ENCODE results near the gene EPHX1.
"Not testable (repeated sequence)": the region's sequence is repeated elsewhere in the genome, so short reads cannot be mapped to it uniquely, and the experiment has no call there.

Gene EPHX1

GRCh38 chr1:225778337-225778669 lies 31.6 kb upstream of the EPHX1 start:
- peak overlapping the region; percentile 56 for H3K4me3 ChIP-seq (replicated peaks; ENCODE audit: low read depth, low read length)
- no peak for TF ChIP-seq CTCF (IDR thresholded peaks at IDR 0.05; ENCODE audit: low read depth, low read length, missing control alignments)
- DNase-seq (ENCODE audit: extremely low read depth, low read depth): no peak

DNA sequence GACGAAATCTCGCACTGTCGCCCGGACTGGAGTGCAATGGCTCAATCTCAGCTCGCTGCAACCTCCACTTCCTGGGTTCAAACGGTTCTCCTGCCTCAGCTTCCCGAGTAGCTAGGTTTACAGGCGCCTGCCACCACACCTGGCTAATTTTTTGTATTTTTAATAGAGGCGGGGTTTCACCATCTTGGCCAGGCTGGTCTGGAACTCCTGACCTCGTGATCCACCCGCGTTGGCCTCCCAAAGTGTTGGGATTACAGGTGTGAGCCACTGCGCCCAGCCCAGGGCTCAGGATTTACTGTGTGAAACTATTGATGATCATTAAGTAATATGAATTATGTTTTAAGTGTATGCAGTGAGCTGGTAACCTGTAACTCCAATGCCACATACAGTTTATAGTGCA lies 30.8 kb upstream of the EPHX1 start:
- DNase-seq (ENCODE audit: extremely low read depth, low read depth): not testable (repeated sequence)
- H3K4me3 ChIP-seq (replicated peaks; ENCODE audit: low read depth, low read length): peak overlapping the region; percentile 56

GRCh38 chr1:225780134-225780533 lies 29.8 kb upstream of the EPHX1 start:
- no peak for TF ChIP-seq CTCF (IDR thresholded peaks at IDR 0.05; ENCODE audit: low read depth, low read length, missing control alignments)
- peak overlapping the region; percentile 56 for H3K4me3 ChIP-seq (replicated peaks; ENCODE audit: low read depth, low read length)

GRCh38 chr1:225780630-225781029 lies 29.3 kb upstream of the EPHX1 start:
- no peak for DNase-seq (ENCODE audit: extremely low read depth, low read depth)
- no peak overlapping the region for H3K4me3 ChIP-seq (replicated peaks; ENCODE audit: low read depth, low read length)
- TF ChIP-seq CTCF (IDR thresholded peaks at IDR 0.05; ENCODE audit: low read depth, low read length, missing control alignments): no peak

More at GRCh38 chr1:225780134-225780533, 29.8 kb upstream of the EPHX1 start:
- no peak for DNase-seq (ENCODE audit: extremely low read depth, low read depth)

DNA sequence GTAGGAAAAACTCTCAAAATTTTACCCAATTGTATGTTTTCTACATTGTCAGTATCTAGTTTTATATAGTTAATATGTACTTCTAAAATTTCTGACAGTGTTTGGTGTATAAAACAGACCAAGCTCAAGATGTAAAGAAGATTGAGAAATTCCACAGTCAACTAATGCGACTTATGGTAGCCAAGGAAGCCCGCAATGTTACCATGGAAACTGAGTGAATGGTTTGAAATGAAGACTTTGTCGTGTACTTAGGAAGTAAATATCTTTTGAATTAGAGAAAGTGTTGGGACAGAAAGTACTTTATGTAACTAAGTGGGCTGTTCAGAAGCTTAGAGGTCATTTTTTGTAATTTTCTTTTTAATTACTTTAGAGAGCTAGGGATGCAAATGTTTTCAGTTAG lies 20.8 kb upstream of the EPHX1 start:
- not testable (repeated sequence) for H3K4me3 ChIP-seq (replicated peaks; ENCODE audit: low read depth, low read length)

GRCh38 chr1:225794954-225795353 lies 15.0 kb upstream of the EPHX1 start:
- TF ChIP-seq CTCF (IDR thresholded peaks at IDR 0.05; ENCODE audit: low read depth, low read length, missing control alignments): no peak
- H3K4me3 ChIP-seq (replicated peaks; ENCODE audit: low read depth, low read length): no peak overlapping the region
- DNase-seq (ENCODE audit: extremely low read depth, low read depth): no peak

More for the DNA sequence above, 20.8 kb upstream of the EPHX1 start:
- not testable (repeated sequence) for DNase-seq (ENCODE audit: extremely low read depth, low read depth)

GRCh38 chr1:225796097-225796496 lies 13.8 kb upstream of the EPHX1 start:
- DNase-seq (ENCODE audit: extremely low read depth, low read depth); H3K4me3 ChIP-seq (replicated peaks; ENCODE audit: low read depth, low read length): not testable (repeated sequence)

GRCh38 chr1:225801146-225801545 lies 8.8 kb upstream of the EPHX1 start:
- not testable (repeated sequence) for H3K4me3 ChIP-seq (replicated peaks; ENCODE audit: low read depth, low read length); DNase-seq (ENCODE audit: extremely low read depth, low read depth)

DNA sequence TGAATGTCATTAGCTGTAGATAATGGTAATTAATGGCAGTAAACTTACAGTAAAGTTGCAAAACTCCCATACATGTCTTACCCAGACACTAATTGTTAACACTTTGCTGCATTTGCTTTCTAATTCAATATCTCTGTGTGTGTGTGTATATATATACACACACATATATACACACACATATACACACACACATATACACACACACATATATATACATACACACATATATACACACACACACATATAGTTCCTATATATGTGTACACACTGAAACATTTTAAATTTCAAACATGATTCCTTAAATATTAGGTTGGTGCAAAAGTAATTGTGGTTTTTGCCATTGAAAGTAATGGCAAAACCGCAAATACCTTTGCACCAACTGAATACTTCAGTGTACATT lies 3.7 kb upstream of the EPHX1 start:
- no peak for TF ChIP-seq CTCF (IDR thresholded peaks at IDR 0.05; ENCODE audit: low read depth, low read length, missing control alignments)
- DNase-seq (ENCODE audit: extremely low read depth, low read depth): no peak
- H3K4me3 ChIP-seq (replicated peaks; ENCODE audit: low read depth, low read length): no peak overlapping the region

DNA sequence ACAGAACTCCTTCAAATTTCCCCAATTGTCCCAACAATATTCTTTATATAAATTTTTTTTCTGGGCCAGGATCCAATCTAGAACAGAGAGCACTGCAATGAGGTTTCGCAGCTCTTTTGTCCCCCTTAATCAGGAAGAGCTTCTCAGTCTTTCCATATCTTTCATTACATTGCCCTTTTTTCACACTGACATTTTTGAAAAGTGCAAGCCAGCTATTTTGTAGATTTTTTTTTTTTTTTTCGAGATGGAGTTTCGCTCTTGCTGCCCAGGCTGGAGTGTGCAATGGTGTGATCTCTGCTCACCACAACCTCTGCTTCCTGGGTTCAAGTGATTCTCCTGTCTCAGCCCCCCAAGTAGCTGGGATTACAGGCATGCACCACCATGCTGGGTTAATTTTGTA lies 3.2 kb upstream of the EPHX1 start:
- DNase-seq (ENCODE audit: extremely low read depth, low read depth); H3K4me3 ChIP-seq (replicated peaks; ENCODE audit: low read depth, low read length): not testable (repeated sequence)

Measured in HFF-Myc (cell line).